IMR-90 (cell line): ENCODE results near the gene FBXO34. TPM values are rescaled to one million over a fixed set of nuclear protein-coding genes. Genes with fewer than 3 reads are reported as not detected.

Experiments
- ATAC-seq: fragments of 200-7000 bp; cut with Tn5 transposase; 2 replicates; pipeline ENCODE4 v1.9.1; 2020; ENCODE audit warnings: low read depth, mild to moderate bottlenecking, moderate library complexity
- BruUV-seq: library from RNA; stranded (reverse); fragments of 400-500 nt; replicated peaks from 2 replicates; lab custom pipeline; 2021; lab: Mats Ljungman, UMichigan
- CTCF ChIA-PET: fragments of 300-600 bp; formaldehyde crosslinking; extraction: SDS; loops from one replicate; lab custom pipeline; 2021; ENCODE audit warnings: antibody characterized with exemption; lab: Yijun Ruan, JAX
- POLR2A ChIA-PET: fragments of 300-600 bp; sonication (Branson Sonifier 250); formaldehyde crosslinking; loops from one replicate; lab custom pipeline; 2022; ENCODE audit warnings: antibody characterized with exemption; ENCODE audit not compliant: unreplicated experiment; lab: Charles Lee
- DNase-seq: peaks from one replicate; pipeline ENCODE4 v3.0.0; 2013
- H2AFZ ChIP-seq: replicated peaks from 2 replicates; pipeline ENCODE3; 2013; ENCODE audit warnings: low read length, mild to moderate bottlenecking; ENCODE audit not compliant: poor library complexity
- H2AK5ac ChIP-seq: 2 replicates; pipeline ENCODE4 v1.6.1; 2013; ENCODE audit warnings: low read depth, low read length, inconsistent platforms
- H2AK9ac ChIP-seq: replicated peaks from 2 replicates; pipeline ENCODE3; 2013; ENCODE audit warnings: mild to moderate bottlenecking, low read depth, low read length, moderate library complexity; ENCODE audit not compliant: poor library complexity
- H2BK120ac ChIP-seq: 2 replicates; pipeline ENCODE4 v1.6.1; 2013; ENCODE audit warnings: low read depth, low read length, inconsistent platforms
- H2BK15ac ChIP-seq: 3 replicates; pipeline ENCODE4 v1.6.1; 2013; ENCODE audit warnings: low read depth, low read length, inconsistent platforms
- H2BK20ac ChIP-seq: 2 replicates; pipeline ENCODE4 v1.6.1; 2013; ENCODE audit warnings: low read depth, mild to moderate bottlenecking, inconsistent platforms, low read length, moderate library complexity
- H2BK5ac ChIP-seq: 2 replicates; pipeline ENCODE4 v1.6.1; 2013; ENCODE audit warnings: mild to moderate bottlenecking, low read depth, low read length, inconsistent platforms; ENCODE audit not compliant: poor library complexity, severe bottlenecking
- H3K14ac ChIP-seq: replicated peaks from 2 replicates; pipeline ENCODE4 v1.6.1; 2013; ENCODE audit warnings: low read depth, low read length, inconsistent platforms
- H3K18ac ChIP-seq: 2 replicates; pipeline ENCODE4 v1.6.1; 2013; ENCODE audit warnings: low read depth, low read length, control low read depth
- H3K23ac ChIP-seq: 2 replicates; pipeline ENCODE4 v1.6.1; 2013; ENCODE audit warnings: low read depth, low read length, inconsistent platforms
- H3K27ac ChIP-seq: 2 replicates; pipeline ENCODE4 v1.5.1; 2013; ENCODE audit warnings: mild to moderate bottlenecking, control low read depth, low read length; ENCODE audit not compliant: insufficient read depth
- H3K27me3 ChIP-seq: 2 replicates; pipeline ENCODE4 v1.6.1; 2013; ENCODE audit warnings: low read length; ENCODE audit not compliant: control insufficient read depth, insufficient read depth
- H3K36me3 ChIP-seq: 2 replicates; pipeline ENCODE4 v1.6.1; 2013; ENCODE audit warnings: low read length, mixed read lengths; ENCODE audit not compliant: control insufficient read depth, insufficient read depth
- H3K4ac ChIP-seq: 2 replicates; pipeline ENCODE4 v1.6.1; 2013; ENCODE audit warnings: low read depth, low read length, inconsistent platforms
- H3K4me1 ChIP-seq: 2 replicates; pipeline ENCODE4 v1.6.1; 2013; ENCODE audit warnings: low read length, mixed read lengths; ENCODE audit not compliant: control insufficient read depth, insufficient read depth
- H3K4me2 ChIP-seq: 2 replicates; pipeline ENCODE4 v1.6.1; 2013; ENCODE audit warnings: low read depth, mild to moderate bottlenecking, control low read depth, low read length, moderate library complexity
- H3K4me3 ChIP-seq: 2 replicates; pipeline ENCODE4 v1.5.1; 2013; ENCODE audit warnings: low read depth, mild to moderate bottlenecking, control low read depth, low read length, moderate library complexity; ENCODE audit not compliant: insufficient read depth
- H3K56ac ChIP-seq: 2 replicates; pipeline ENCODE4 v1.6.1; 2013; ENCODE audit warnings: low read length, inconsistent platforms; ENCODE audit not compliant: insufficient read depth; ENCODE audit errors: extremely low read depth
- H3K79me1 ChIP-seq, 2 experiments: 2 replicates each; pipeline ENCODE4 v1.6.1; 2013; ENCODE audit warnings: low read length in 2 of 2, inconsistent platforms in 1 of 2, low read depth in 1 of 2
- H3K9ac ChIP-seq: 2 replicates; pipeline ENCODE4 v1.6.1; 2013; ENCODE audit warnings: low read depth, low read length, control low read depth
- H3K9me1 ChIP-seq: 2 replicates; pipeline ENCODE4 v1.6.1; 2013; ENCODE audit warnings: low read length, inconsistent platforms; ENCODE audit not compliant: insufficient read depth
- H3K9me3 ChIP-seq: 2 replicates; pipeline ENCODE4 v1.6.1; 2013; ENCODE audit warnings: low read length; ENCODE audit not compliant: control insufficient read depth, insufficient read depth
- H4K20me1 ChIP-seq: 2 replicates; pipeline ENCODE4 v1.6.1; 2013; ENCODE audit warnings: low read length, inconsistent platforms; ENCODE audit not compliant: insufficient read depth
- H4K5ac ChIP-seq: 2 replicates; pipeline ENCODE4 v1.6.1; 2013; ENCODE audit warnings: mild to moderate bottlenecking, low read depth, low read length, control low read depth
- H4K8ac ChIP-seq, 2 experiments: 2 replicates each; pipeline ENCODE4 v1.6.1; 2013; ENCODE audit warnings: low read depth in 2 of 2, low read length in 2 of 2, control low read depth in 1 of 2, inconsistent platforms in 1 of 2
- H4K91ac ChIP-seq: 2 replicates; pipeline ENCODE4 v1.6.1; 2013; ENCODE audit warnings: low read depth, low read length, inconsistent platforms; ENCODE audit not compliant: insufficient read depth
- MAFK ChIP-seq: IDR thresholded peaks from 2 replicates; pipeline ENCODE4 v1.6.1; 2012; ENCODE audit warnings: low read depth, low read length, improper control_type of control experiment
- MAZ ChIP-seq: IDR thresholded peaks from 2 replicates; pipeline ENCODE4 v1.6.1; 2012; ENCODE audit warnings: low read depth, mild to moderate bottlenecking, low read length, improper control_type of control experiment, moderate library complexity, borderline replicate concordance
- RFX5 ChIP-seq: IDR thresholded peaks from 2 replicates; pipeline ENCODE4 v1.8.0; 2012; ENCODE audit warnings: low read depth, mild to moderate bottlenecking, low read length, moderate library complexity
- WGBS, 2 experiments: methylation state at CpG; one replicate each; pipeline versions ENCODE4 v1.1.5 to v1.1.7; 2013; ENCODE audit warnings: missing lambda C conversion rate in 2 of 2; ENCODE audit not compliant: insufficient read length in 1 of 2; ENCODE audit errors: extremely low coverage in 2 of 2; 5-methylcytosine and 5-hydroxymethylcytosine counted together
- dilution Hi-C: fragments of 300-500 bp; cut with HindIII; formaldehyde crosslinking; loops from one replicate; pipeline ENCODE4 v1.14.3; 2018; ENCODE audit warnings: low sequenced_read_pairs; ENCODE audit not compliant: unreplicated experiment
- in situ Hi-C: fragments of 300-500 bp; cut with MboI; formaldehyde crosslinking; loops from 3 replicates; pipeline ENCODE4 v1.14.3; 2019; ENCODE audit warnings: low sequenced_read_pairs, inconsistent platforms, mixed read lengths
- intact Hi-C: fragments of 100-400 bp; cut with micrococcal nuclease; formaldehyde crosslinking; loops from 2 replicates; pipeline ENCODE4 v1.10.0; 2022
- polyA plus RNA-seq, 3 experiments: library from polyadenylated mRNA; depleted of rRNA; stranded (reverse); fragments of >200 nt; gene quantifications; 2 replicates each; pipeline ENCODE4 v1.2.3, GENCODE V29; 2012; ENCODE audit warnings: low replicate concordance in 1 of 3
- total RNA-seq: library from RNA; depleted of rRNA; stranded (reverse); fragments of >200 nt; gene quantifications from 2 replicates; pipeline ENCODE4 v1.2.3, GENCODE V29; 2012

The FBXO34 gene
- total and polyA plus RNA-seq, 2 of the 4 experiments (the other 2 are of a cell fraction): 15.4 to 35.1 TPM

- peaks cover 53% of the 10 kb centered on the region; the same call in 1 of the 2 replicates for H4K20me1 ChIP-seq
- no peak overlapping the region for H4K8ac ChIP-seq
- no CpG with 5 or more reads among the region's 1 CpG for WGBS, 2 experiments
- ChIA-PET CTCF (interaction anchor here (2.0 kb wide), 1 partner anchor 80 kb away, joined by 5 read pairs; no protein-coding TSS in a partner anchor), POLR2A (interaction anchor here (0.6 kb wide), 1 partner anchor 118 kb away, joined by 3 read pairs; no protein-coding TSS in a partner anchor)
- no peak overlapping the region for H3K9ac ChIP-seq
- H2BK120ac ChIP-seq: no peak overlapping the region
- DNase-seq: peak; percentile 84
- no peak overlapping the region for H2AFZ ChIP-seq
- H2BK20ac ChIP-seq: no peak overlapping the region
- H4K91ac ChIP-seq: no peak overlapping the region
- in situ Hi-C loops: no loop called here
- no peak for ATAC-seq
- BruUV-seq: no TSS peak
- H3K4me3 ChIP-seq: no peak overlapping the region
- no peak overlapping the region for H3K18ac ChIP-seq
- peak overlapping the region; percentile 2; the same call in 1 of the 2 replicates for H3K4me2 ChIP-seq
- H3K23ac ChIP-seq: no peak overlapping the region
- dilution Hi-C loops: no loop called here
- H3K14ac ChIP-seq: no peak overlapping the region
- H2BK15ac ChIP-seq: no peak overlapping the region
- H3K4ac ChIP-seq: no peak overlapping the region
- no peaks in the 10 kb centered on the region for H3K27me3 ChIP-seq
- H3K36me3 ChIP-seq: peaks cover 1% of the 10 kb centered on the region; the same call in 1 of the 2 replicates
- intact Hi-C loops: no loop called here
- H3K56ac ChIP-seq: no peak overlapping the region
- peaks cover 17 to 65% of the 10 kb centered on the region in 2 experiments for H3K79me1 ChIP-seq
- no peak overlapping the region for H2BK5ac ChIP-seq
- peaks cover 3% of the 10 kb centered on the region; the same call in 1 of the 2 replicates for H3K9me1 ChIP-seq
- TF ChIP-seq MAZ (no peak), RFX5 (no peak), MAFK (peak; percentile 27; the same call in 1 of the 2 replicates)
- H3K4me1 ChIP-seq: peaks cover 2% of the 10 kb centered on the region
- no peak overlapping the region for H4K5ac ChIP-seq
- no peak overlapping the region for H3K27ac ChIP-seq
- no peak overlapping the region for H2AK5ac ChIP-seq
- H3K9me3 ChIP-seq: no peaks in the 10 kb centered on the region
- H2AK9ac ChIP-seq: no peak overlapping the region
These were observed 3.5 kb downstream of the FBXO34 start for GRCh38 chr14:55274751-55275150.
